MCF 10A (cell line): Measurements from ENCODE around the gene HMGB3. TPM values are rescaled to one million over a fixed set of nuclear protein-coding genes. Genes with fewer than 3 reads are reported as not detected.

Experiments
- BruUV-seq: library from RNA; stranded (reverse); fragments of 400-500 nt; replicated peaks from 2 replicates; lab custom pipeline; 2021; lab: Mats Ljungman, UMichigan
- CTCF ChIA-PET: fragments of 300-600 bp; sonication (Branson Sonifier 250); formaldehyde crosslinking; extraction: SDS; loops from one replicate; lab custom pipeline; 2021; ENCODE audit warnings: antibody characterized with exemption, inconsistent platforms; lab: Yijun Ruan, JAX
- POLR2A ChIA-PET: fragments of 300-600, 350-650 bp; sonication (Branson Sonifier 250); formaldehyde crosslinking; extraction: SDS; loops from one replicate; lab custom pipeline; 2020; ENCODE audit warnings: antibody characterized with exemption, inconsistent platforms; lab: Yijun Ruan, JAX
- DNase-seq: peaks from one replicate; pipeline ENCODE4 v3.0.0-alpha.2; 2018; ENCODE audit not compliant: unreplicated experiment
- H3K27ac Mint-ChIP-seq: one replicate; pipeline ENCODE4 v1.8.0; 2022; ENCODE audit warnings: mild to moderate bottlenecking, low read depth, mixed read lengths; ENCODE audit not compliant: unreplicated experiment
- H3K27me3 Mint-ChIP-seq: one replicate; pipeline ENCODE4 v1.8.0; 2022; ENCODE audit warnings: mixed read lengths; ENCODE audit not compliant: insufficient read depth, unreplicated experiment
- H3K36me3 Mint-ChIP-seq: one replicate; pipeline ENCODE4 v1.8.0; 2022; ENCODE audit warnings: mild to moderate bottlenecking, moderate library complexity, mixed read lengths; ENCODE audit not compliant: insufficient read depth, unreplicated experiment
- H3K4me1 Mint-ChIP-seq: one replicate; pipeline ENCODE4 v1.8.0; 2022; ENCODE audit warnings: mixed read lengths; ENCODE audit not compliant: insufficient read depth, unreplicated experiment
- H3K4me3 Mint-ChIP-seq: one replicate; pipeline ENCODE4 v1.8.0; 2022; ENCODE audit warnings: mild to moderate bottlenecking, moderate library complexity, mixed read lengths; ENCODE audit not compliant: unreplicated experiment
- H3K9me3 Mint-ChIP-seq: one replicate; pipeline ENCODE4 v1.8.0; 2022; ENCODE audit warnings: mixed read lengths; ENCODE audit not compliant: unreplicated experiment
- CTCF ChIP-seq: fragments of 200-600 bp; IDR thresholded peaks from one replicate; pipeline ENCODE4 v1.8.0; 2022; ENCODE audit warnings: antibody characterized with exemption, mild to moderate bottlenecking; ENCODE audit not compliant: unreplicated experiment
- intact Hi-C: fragments of 100-400 bp; cut with micrococcal nuclease; formaldehyde crosslinking; loops from 2 replicates; pipeline ENCODE4 v1.14.1; 2022
- total RNA-seq: library from RNA; stranded (reverse); gene quantifications from 2 replicates; pipeline ENCODE4 v1.2.3, GENCODE V29; 2022

HMGB3 gene
- total RNA-seq, 1 experiment from 2014 or later: 75.3 TPM

- ChIA-PET POLR2A (no interaction called here), CTCF (no interaction called here)
- no peak for DNase-seq
- no TSS peak for BruUV-seq
- Mint-ChIP-seq H3K4me3 (no peak overlapping the region), H3K4me1 (no peaks in the 10 kb centered on the region), H3K27me3 (no peaks in the 10 kb centered on the region), H3K9me3 (peaks cover 14% of the 10 kb centered on the region), H3K36me3 (no peaks in the 10 kb centered on the region), H3K27ac (no peak overlapping the region)
- TF ChIP-seq CTCF: no peak
- intact Hi-C loops: no loop called here
These were observed 56.2 kb downstream of the HMGB3 start for GRCh38 chrX:151039351-151039750.

Other genes starting within 250 kb of the HMGB3 start
- 37.6 and 42.4 TPM in 2 replicates for gene CD99L2, start 84.7 kb upstream of the HMGB3 start, total RNA-seq
- not detected in 2 replicates for gene GPR50, start 193.2 kb downstream of the HMGB3 start, total RNA-seq